ENCODE data around the gene TBCCD1. TPM values are rescaled to one million over a fixed set of nuclear protein-coding genes. Genes with fewer than 3 reads are reported as not detected.
"Not testable (repeated sequence)": the region's sequence is repeated elsewhere in the genome, so short reads cannot be mapped to it uniquely, and the experiment has no call there.

The TBCCD1 gene
- total RNA-seq, 3 donors from 2014 or later: 11.0 to 13.4 (median 12.6) TPM

- DNase-seq (no peak), ATAC-seq (no peak)
- no peak for TF ChIP-seq CTCF (IDR thresholded peaks at IDR 0.05)
- Histone ChIP-seq H3K36me3 (ENCODE audit: low read depth) (no peaks in the 10 kb centered on the region), H3K9me3 (no peaks in the 10 kb centered on the region), H3K4me1 (ENCODE audit: low read depth) (no peaks in the 10 kb centered on the region), H3K4me3 (no peak overlapping the region)
- intact Hi-C loops (cut with DNase I, micrococcal nuclease): no loop called here
Observed at GRCh38 chr3:186577521-186577920, 10.4 kb upstream of the TBCCD1 start.

GRCh38 chr3:186571644-186572013, 4.5 kb upstream of the TBCCD1 start:
- intact Hi-C loops (cut with DNase I, micrococcal nuclease): no loop called here
- Histone ChIP-seq H3K9me3 (no peaks in the 10 kb centered on the region), H3K4me3 (no peak overlapping the region), H3K36me3 (ENCODE audit: low read depth) (peaks cover 5% of the 10 kb centered on the region), H3K4me1 (ENCODE audit: low read depth) (peaks cover 17% of the 10 kb centered on the region)
- TF ChIP-seq CTCF (IDR thresholded peaks at IDR 0.05): no peak
- ATAC-seq: no peak
- DNase-seq: no peak

GRCh38 chr3:186570941-186571643, 4.0 kb upstream of the TBCCD1 start:
- Histone ChIP-seq H3K4me3 (peak overlapping the region; percentile 67), H3K9me3 (no peaks in the 10 kb centered on the region), H3K36me3 (ENCODE audit: low read depth) (peaks cover 5% of the 10 kb centered on the region), H3K4me1 (ENCODE audit: low read depth) (peaks cover 20% of the 10 kb centered on the region)
- ATAC-seq: no peak
- TF ChIP-seq CTCF (IDR thresholded peaks at IDR 0.05): no peak
- intact Hi-C loops (cut with DNase I, micrococcal nuclease): no loop called here
- peak in 2 of 3 donors; percentile 15 to 38 for DNase-seq

GRCh38 chr3:186570096-186570940, 3.2 kb upstream of the TBCCD1 start, which contains the start of gene DNAJB11:
DNAJB11 (plus strand) TSS chr3:186570720; CDS start chr3:186570898, 178 bp downstream.
- no peaks in the 10 kb centered on the region for H3K9me3 ChIP-seq
- ATAC-seq (peak; percentile 85), DNase-seq (peak; percentile 98 to 100 (median 99))
- no peak for TF ChIP-seq CTCF (IDR thresholded peaks at IDR 0.05)
- intact Hi-C loops (cut with DNase I, micrococcal nuclease): no loop called here
- peaks cover 5% of the 10 kb centered on the region for H3K36me3 ChIP-seq (ENCODE audit: low read depth)
- peak within 1 kb of the TSS; percentile 67 for H3K4me3 ChIP-seq
- H3K4me1 ChIP-seq (ENCODE audit: low read depth): peaks cover 27% of the 10 kb centered on the region

- ATAC-seq: no peak
- no peak for DNase-seq
- no peak for TF ChIP-seq CTCF (IDR thresholded peaks at IDR 0.05)
- Histone ChIP-seq H3K4me1 (ENCODE audit: low read depth) (peaks cover 30% of the 10 kb centered on the region), H3K9me3 (no peaks in the 10 kb centered on the region), H3K4me3 (peak overlapping the region; percentile 15), H3K36me3 (ENCODE audit: low read depth) (peaks cover 5% of the 10 kb centered on the region)
- intact Hi-C loops (cut with DNase I, micrococcal nuclease): no loop called here
Observed at GRCh38 chr3:186569779-186570095, 2.6 kb upstream of the TBCCD1 start.

GRCh38 chr3:186569361-186569760, 2.2 kb upstream of the TBCCD1 start:
- intact Hi-C loops (cut with DNase I, micrococcal nuclease); H3K36me3 ChIP-seq (ENCODE audit: low read depth); H3K4me3 ChIP-seq; ATAC-seq; H3K9me3 ChIP-seq: not testable (repeated sequence)
- H3K4me1 ChIP-seq (ENCODE audit: low read depth): peaks cover 30% of the 10 kb centered on the region
- DNase-seq: peak in 2 of 3 donors; percentile 42 to 50

All from mucosa of descending colon (tissue), 3 donors.